GM12892 (cell line): ENCODE data around the gene CACNA2D2.

ENCODE experiments used
- POLR2A ChIP-seq: IDR thresholded peaks from 2 replicates; pipeline ENCODE4 v1.6.1; 2011; ENCODE audit warnings: low read depth, low read length, control low read depth
- POLR2AphosphoS5 ChIP-seq: IDR thresholded peaks from 2 replicates; pipeline ENCODE4 v1.6.1; 2011; ENCODE audit warnings: low read depth, low read length, control low read depth

- TF ChIP-seq POLR2A = no peak
- no peak for TF ChIP-seq POLR2AphosphoS5
Measured at GRCh38 chr3:50327129-50327528, 176.3 kb downstream of the CACNA2D2 start.
